MM.1S (cell line): ENCODE data around the gene TUFT1.
A peak's percentile ranks its signal among the peaks of the same experiment; 100 is the strongest.

Experiments used
- CTCF ChIP-seq: fragments of 300-600 bp; sonication (generic); IDR thresholded peaks from 2 replicates; pipeline ENCODE4 v1.5.1; 2016; ENCODE audit warnings: antibody characterized with exemption, low read length, mixed read lengths
- EZH2 ChIP-seq: fragments of 300-600 bp; sonication (generic); optimal IDR thresholded peaks from 2 replicates; pipeline ENCODE3; 2017; ENCODE audit warnings: low read depth, mild to moderate bottlenecking, antibody characterized with exemption, low read length, mixed read lengths
- EZH2phosphoT487 ChIP-seq: fragments of 300-600 bp; sonication (generic); IDR thresholded peaks from 2 replicates; pipeline ENCODE4 v1.6.1; 2018; ENCODE audit warnings: antibody characterized with exemption, low read length

- peak; percentile 100 for TF ChIP-seq CTCF
- no peak for TF ChIP-seq EZH2
- no peak for TF ChIP-seq EZH2phosphoT487
Observed at GRCh38 chr1:151594143-151594625, 54.1 kb downstream of the TUFT1 start.
